ENCODE results near the gene PPAN.

PPAN gene

GRCh38 chr19:10112895-10113591 is 6.9 kb downstream of the PPAN start:
- Histone ChIP-seq H3K27me3 (ENCODE audit: low read depth, low read length) (no peaks in the 10 kb centered on the region), H3K36me3 (replicated peaks; ENCODE audit: low read depth, low read length) (peaks cover 62% of the 10 kb centered on the region), H3K9ac (ENCODE audit: low read length) (no peak overlapping the region), H4K20me1 (ENCODE audit: insufficient read depth, low read length) (no peaks in the 10 kb centered on the region; the same call in 1 of the 2 replicates), H3K4me3 (ENCODE audit: low read length) (no peak overlapping the region), H3K9me3 (ENCODE audit: insufficient read depth, low read length) (no peaks in the 10 kb centered on the region), H3K27ac (ENCODE audit: low read length) (peak overlapping the region; percentile 70), H3K79me2 (ENCODE audit: low read length) (peaks cover 22% of the 10 kb centered on the region), H3K4me2 (ENCODE audit: low read length) (peak overlapping the region; percentile 46), H2AFZ (ENCODE audit: low read depth, low read length) (no peak overlapping the region), H3K4me1 (ENCODE audit: low read length) (peaks cover 24% of the 10 kb centered on the region)
- TF ChIP-seq CTCF (IDR thresholded peaks at IDR 0.05; ENCODE audit: low read depth, low read length) (peak; percentile 85), EZH2phosphoT487 (IDR thresholded peaks at IDR 0.05; ENCODE audit: low read depth) (no peak)

- H3K4me1 ChIP-seq (ENCODE audit: low read length), result peaks cover 25% of the 10 kb centered on the region
- H4K20me1 ChIP-seq (ENCODE audit: insufficient read depth, low read length), result no peaks in the 10 kb centered on the region; the same call in 1 of the 2 replicates
- peaks cover 58% of the 10 kb centered on the region for H3K36me3 ChIP-seq (replicated peaks; ENCODE audit: low read depth, low read length)
- no peak overlapping the region for H3K4me3 ChIP-seq (ENCODE audit: low read length)
- H2AFZ ChIP-seq (ENCODE audit: low read depth, low read length), result no peak overlapping the region
- no peak overlapping the region for H3K4me2 ChIP-seq (ENCODE audit: low read length)
- no peaks in the 10 kb centered on the region for H3K27me3 ChIP-seq (ENCODE audit: low read depth, low read length)
- H3K9ac ChIP-seq (ENCODE audit: low read length), result no peak overlapping the region
- peaks cover 21% of the 10 kb centered on the region for H3K79me2 ChIP-seq (ENCODE audit: low read length)
- H3K9me3 ChIP-seq (ENCODE audit: insufficient read depth, low read length), result no peaks in the 10 kb centered on the region
- TF ChIP-seq EZH2phosphoT487 (IDR thresholded peaks at IDR 0.05; ENCODE audit: low read depth) (no peak), CTCF (IDR thresholded peaks at IDR 0.05; ENCODE audit: low read depth, low read length) (no peak)
- H3K27ac ChIP-seq (ENCODE audit: low read length), result peak overlapping the region; percentile 70
These were observed 7.4 kb downstream of the PPAN start for GRCh38 chr19:10113592-10113963.

- Histone ChIP-seq H3K4me1 (ENCODE audit: low read length) (peaks cover 29% of the 10 kb centered on the region), H3K79me2 (ENCODE audit: low read length) (peaks cover 24% of the 10 kb centered on the region), H3K27me3 (ENCODE audit: low read depth, low read length) (no peaks in the 10 kb centered on the region), H3K4me3 (ENCODE audit: low read length) (no peak overlapping the region), H3K9ac (ENCODE audit: low read length) (no peak overlapping the region), H3K4me2 (ENCODE audit: low read length) (no peak overlapping the region), H3K27ac (ENCODE audit: low read length) (no peak overlapping the region), H2AFZ (ENCODE audit: low read depth, low read length) (no peak overlapping the region), H4K20me1 (ENCODE audit: insufficient read depth, low read length) (no peaks in the 10 kb centered on the region; the same call in 1 of the 2 replicates), H3K9me3 (ENCODE audit: insufficient read depth, low read length) (no peaks in the 10 kb centered on the region), H3K36me3 (replicated peaks; ENCODE audit: low read depth, low read length) (peaks cover 57% of the 10 kb centered on the region)
- TF ChIP-seq CTCF (IDR thresholded peaks at IDR 0.05; ENCODE audit: low read depth, low read length) (no peak), EZH2phosphoT487 (IDR thresholded peaks at IDR 0.05; ENCODE audit: low read depth) (no peak)
These were observed 7.9 kb downstream of the PPAN start for GRCh38 chr19:10113964-10114650.

GRCh38 chr19:10114651-10115391 is 8.7 kb downstream of the PPAN start:
- H4K20me1 ChIP-seq (ENCODE audit: insufficient read depth, low read length), result no peaks in the 10 kb centered on the region; the same call in 1 of the 2 replicates
- peaks cover 23% of the 10 kb centered on the region for H3K79me2 ChIP-seq (ENCODE audit: low read length)
- peaks cover 50% of the 10 kb centered on the region for H3K36me3 ChIP-seq (replicated peaks; ENCODE audit: low read depth, low read length)

More at GRCh38 chr19:10114651-10115391, 8.7 kb downstream of the PPAN start:
- Histone ChIP-seq H3K4me1 (ENCODE audit: low read length) (peaks cover 29% of the 10 kb centered on the region), H3K4me3 (ENCODE audit: low read length) (no peak overlapping the region), H3K9ac (ENCODE audit: low read length) (no peak overlapping the region), H3K27ac (ENCODE audit: low read length) (no peak overlapping the region), H2AFZ (ENCODE audit: low read depth, low read length) (no peak overlapping the region), H3K9me3 (ENCODE audit: insufficient read depth, low read length) (no peaks in the 10 kb centered on the region), H3K4me2 (ENCODE audit: low read length) (no peak overlapping the region), H3K27me3 (ENCODE audit: low read depth, low read length) (no peaks in the 10 kb centered on the region)
- TF ChIP-seq CTCF (IDR thresholded peaks at IDR 0.05; ENCODE audit: low read depth, low read length) (no peak), EZH2phosphoT487 (IDR thresholded peaks at IDR 0.05; ENCODE audit: low read depth) (no peak)

All from OCI-LY3 (cell line).